Measurements from ENCODE around the gene CX3CR1.

CX3CR1 gene, protein sequence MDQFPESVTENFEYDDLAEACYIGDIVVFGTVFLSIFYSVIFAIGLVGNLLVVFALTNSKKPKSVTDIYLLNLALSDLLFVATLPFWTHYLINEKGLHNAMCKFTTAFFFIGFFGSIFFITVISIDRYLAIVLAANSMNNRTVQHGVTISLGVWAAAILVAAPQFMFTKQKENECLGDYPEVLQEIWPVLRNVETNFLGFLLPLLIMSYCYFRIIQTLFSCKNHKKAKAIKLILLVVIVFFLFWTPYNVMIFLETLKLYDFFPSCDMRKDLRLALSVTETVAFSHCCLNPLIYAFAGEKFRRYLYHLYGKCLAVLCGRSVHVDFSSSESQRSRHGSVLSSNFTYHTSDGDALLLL
- long read RNA-seq = 0 reads

- Histone ChIP-seq H3K27ac (replicated peaks) (peak within 1 kb of the TSS; percentile 5; the same call in 1 of the 2 replicates), H3K27me3 (ENCODE audit: insufficient read depth, poor library complexity, severe bottlenecking) (no peaks in the 10 kb centered on the region), H3K4me3 (replicated peaks; ENCODE audit: insufficient read depth, low read length) (0 out of 2 replicates have a peak within 1 kb of the TSS, but pooled peaks have one; percentile 0)
- no peak for DNase-seq (ENCODE audit: low read depth in 1 of 2, low spot score in 1 of 2)
- TF ChIP-seq GABPA (IDR thresholded peaks at IDR 0.05; ENCODE audit: low read depth) (no peak), SPI1 (IDR thresholded peaks at IDR 0.05; ENCODE audit: borderline replicate concordance, low read depth) (no peak), POLR2AphosphoS5 (IDR thresholded peaks at IDR 0.05; ENCODE audit: low read depth) (no peak)
- TF ChIP-seq, protein P1, sequence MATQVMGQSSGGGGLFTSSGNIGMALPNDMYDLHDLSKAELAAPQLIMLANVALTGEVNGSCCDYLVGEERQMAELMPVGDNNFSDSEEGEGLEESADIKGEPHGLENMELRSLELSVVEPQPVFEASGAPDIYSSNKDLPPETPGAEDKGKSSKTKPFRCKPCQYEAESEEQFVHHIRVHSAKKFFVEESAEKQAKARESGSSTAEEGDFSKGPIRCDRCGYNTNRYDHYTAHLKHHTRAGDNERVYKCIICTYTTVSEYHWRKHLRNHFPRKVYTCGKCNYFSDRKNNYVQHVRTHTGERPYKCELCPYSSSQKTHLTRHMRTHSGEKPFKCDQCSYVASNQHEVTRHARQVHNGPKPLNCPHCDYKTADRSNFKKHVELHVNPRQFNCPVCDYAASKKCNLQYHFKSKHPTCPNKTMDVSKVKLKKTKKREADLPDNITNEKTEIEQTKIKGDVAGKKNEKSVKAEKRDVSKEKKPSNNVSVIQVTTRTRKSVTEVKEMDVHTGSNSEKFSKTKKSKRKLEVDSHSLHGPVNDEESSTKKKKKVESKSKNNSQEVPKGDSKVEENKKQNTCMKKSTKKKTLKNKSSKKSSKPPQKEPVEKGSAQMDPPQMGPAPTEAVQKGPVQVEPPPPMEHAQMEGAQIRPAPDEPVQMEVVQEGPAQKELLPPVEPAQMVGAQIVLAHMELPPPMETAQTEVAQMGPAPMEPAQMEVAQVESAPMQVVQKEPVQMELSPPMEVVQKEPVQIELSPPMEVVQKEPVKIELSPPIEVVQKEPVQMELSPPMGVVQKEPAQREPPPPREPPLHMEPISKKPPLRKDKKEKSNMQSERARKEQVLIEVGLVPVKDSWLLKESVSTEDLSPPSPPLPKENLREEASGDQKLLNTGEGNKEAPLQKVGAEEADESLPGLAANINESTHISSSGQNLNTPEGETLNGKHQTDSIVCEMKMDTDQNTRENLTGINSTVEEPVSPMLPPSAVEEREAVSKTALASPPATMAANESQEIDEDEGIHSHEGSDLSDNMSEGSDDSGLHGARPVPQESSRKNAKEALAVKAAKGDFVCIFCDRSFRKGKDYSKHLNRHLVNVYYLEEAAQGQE (IDR thresholded peaks at IDR 0.05; ENCODE audit: insufficient replicate concordance, low read depth) = no peak
- TF ChIP-seq, protein P2, sequence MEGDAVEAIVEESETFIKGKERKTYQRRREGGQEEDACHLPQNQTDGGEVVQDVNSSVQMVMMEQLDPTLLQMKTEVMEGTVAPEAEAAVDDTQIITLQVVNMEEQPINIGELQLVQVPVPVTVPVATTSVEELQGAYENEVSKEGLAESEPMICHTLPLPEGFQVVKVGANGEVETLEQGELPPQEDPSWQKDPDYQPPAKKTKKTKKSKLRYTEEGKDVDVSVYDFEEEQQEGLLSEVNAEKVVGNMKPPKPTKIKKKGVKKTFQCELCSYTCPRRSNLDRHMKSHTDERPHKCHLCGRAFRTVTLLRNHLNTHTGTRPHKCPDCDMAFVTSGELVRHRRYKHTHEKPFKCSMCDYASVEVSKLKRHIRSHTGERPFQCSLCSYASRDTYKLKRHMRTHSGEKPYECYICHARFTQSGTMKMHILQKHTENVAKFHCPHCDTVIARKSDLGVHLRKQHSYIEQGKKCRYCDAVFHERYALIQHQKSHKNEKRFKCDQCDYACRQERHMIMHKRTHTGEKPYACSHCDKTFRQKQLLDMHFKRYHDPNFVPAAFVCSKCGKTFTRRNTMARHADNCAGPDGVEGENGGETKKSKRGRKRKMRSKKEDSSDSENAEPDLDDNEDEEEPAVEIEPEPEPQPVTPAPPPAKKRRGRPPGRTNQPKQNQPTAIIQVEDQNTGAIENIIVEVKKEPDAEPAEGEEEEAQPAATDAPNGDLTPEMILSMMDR (IDR thresholded peaks at IDR 0.05; ENCODE audit: insufficient read depth, low read length) = no peak
These were observed at the start of gene CX3CR1 for GRCh38 chr3:39279745-39280517. CX3CR1 (minus strand) TSS chr3:39280036; CDS start chr3:39266509, 13,527 bp downstream.

DNA sequence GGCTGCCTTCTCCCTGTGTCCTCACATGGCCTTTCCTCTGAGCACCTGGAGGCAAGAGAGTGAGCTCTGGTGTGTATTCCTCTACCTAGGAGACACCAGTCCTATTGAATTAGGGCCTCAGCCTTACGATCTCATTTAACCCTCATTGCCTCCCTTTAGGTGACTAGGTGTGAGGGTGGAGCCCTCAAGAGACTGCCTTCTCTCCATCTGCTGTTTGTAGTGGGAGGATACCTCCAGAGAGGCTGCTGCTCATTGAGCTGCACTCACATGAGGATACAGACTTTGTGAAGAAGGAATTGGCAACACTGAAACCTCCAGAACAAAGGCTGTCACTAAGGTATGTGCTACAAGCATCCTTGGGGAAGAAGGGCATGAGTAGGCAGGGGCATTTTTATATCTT, 49.7 kb upstream of the CX3CR1 start, which contains the start of gene CCR8:
Gene CCR8, plus strand, starts transcription at position 217 of the 400 bp plus-strand sequence. CDS start 2,623 bp downstream, outside the sequence.
- no peak within 1 kb of the TSS for H3K27ac ChIP-seq (replicated peaks)
- TF ChIP-seq GABPA (IDR thresholded peaks at IDR 0.05; ENCODE audit: low read depth) = no peak
- TF ChIP-seq, protein P1 (IDR thresholded peaks at IDR 0.05; ENCODE audit: insufficient replicate concordance, low read depth) = no peak
- no peak for TF ChIP-seq POLR2AphosphoS5 (IDR thresholded peaks at IDR 0.05; ENCODE audit: low read depth)
- TF ChIP-seq, protein P2 (IDR thresholded peaks at IDR 0.05; ENCODE audit: insufficient read depth, low read length) = no peak
- TF ChIP-seq SPI1 (IDR thresholded peaks at IDR 0.05; ENCODE audit: borderline replicate concordance, low read depth) = no peak
- H3K27me3 ChIP-seq (ENCODE audit: insufficient read depth, poor library complexity, severe bottlenecking) = no peaks in the 10 kb centered on the region
- no peak within 1 kb of the TSS for H3K4me3 ChIP-seq (replicated peaks; ENCODE audit: insufficient read depth, low read length)
- no peak for DNase-seq (ENCODE audit: low read depth in 1 of 2, low spot score in 1 of 2)

DNA sequence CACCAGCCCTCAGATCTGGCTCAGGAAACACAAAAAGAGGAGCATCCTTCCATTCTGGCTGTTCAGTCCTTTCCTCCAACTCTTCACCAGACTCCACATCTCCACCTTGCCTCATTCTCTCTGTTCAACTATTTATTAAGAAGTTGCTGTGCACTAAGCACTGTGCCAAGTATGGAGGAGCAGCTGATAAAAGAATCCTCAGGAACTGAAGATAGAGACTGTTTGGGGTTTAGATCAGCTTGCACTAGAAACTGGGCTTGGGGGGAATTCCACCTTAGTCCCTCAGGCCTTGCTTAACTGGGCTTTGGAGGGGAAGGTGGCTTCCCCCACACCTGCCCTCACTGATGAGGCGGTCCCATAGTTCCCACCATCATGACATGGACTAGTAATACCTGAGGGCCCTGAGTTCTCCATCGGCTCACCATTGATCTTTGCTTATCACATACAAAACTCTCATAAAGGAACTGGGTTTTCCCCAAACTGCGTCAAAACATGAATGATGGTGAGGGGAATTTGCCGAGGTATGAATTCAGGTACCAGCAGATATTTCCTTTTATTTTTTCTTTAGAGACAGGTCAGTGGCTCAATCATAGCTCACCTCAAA, 48.0 kb upstream of the CX3CR1 start:
- TF ChIP-seq, protein P2 (IDR thresholded peaks at IDR 0.05; ENCODE audit: insufficient read depth, low read length) = no peak
- no peak for DNase-seq (ENCODE audit: low read depth in 1 of 2, low spot score in 1 of 2)
- Histone ChIP-seq H3K27me3 (ENCODE audit: insufficient read depth, poor library complexity, severe bottlenecking) (no peaks in the 10 kb centered on the region), H3K27ac (replicated peaks) (no peak overlapping the region), H3K4me3 (replicated peaks; ENCODE audit: insufficient read depth, low read length) (no peak overlapping the region)
